ENCODE results near the gene NPTX2. TPM values are rescaled to one million over a fixed set of nuclear protein-coding genes. Genes with fewer than 3 reads are reported as not detected.
A peak's percentile ranks its signal among the peaks of the same experiment; 100 is the strongest.

The NPTX2 gene
- total and polyA plus RNA-seq, 2 of the 8 experiments (the other 6 are each of a cell fraction or from before 2014, with no cell fraction given), result 18.4 to 19.2 TPM

- no peak for TF ChIP-seq ASH2L (IDR thresholded peaks at IDR 0.05; ENCODE audit: low read length)
- no peak for TF ChIP-seq TCF12 (IDR thresholded peaks at IDR 0.05; ENCODE audit: low read depth, low read length)
- TF ChIP-seq CREB1 (IDR thresholded peaks at IDR 0.05), result peak; percentile 80
- no peak for TF ChIP-seq CHD2 (IDR thresholded peaks at IDR 0.05; ENCODE audit: low read length)
- TF ChIP-seq FOSL1 (IDR thresholded peaks at IDR 0.05; ENCODE audit: insufficient read depth, low read depth, low read length), result no peak
- TF ChIP-seq POLR2A (IDR thresholded peaks at IDR 0.05; ENCODE audit: control extremely low read depth in 1 of 2, low read depth in 2 of 2, low read length in 2 of 2), result peak in 1 of 2 experiments; percentile 92; a peak in 2 of 3 replicates
- TF ChIP-seq GTF2F1 (IDR thresholded peaks at IDR 0.05; ENCODE audit: borderline replicate concordance, low read depth, low read length), result no peak
- TF ChIP-seq SP2 (IDR thresholded peaks at IDR 0.05; ENCODE audit: low read length), result no peak
- TF ChIP-seq SUZ12 (IDR thresholded peaks at IDR 0.05; ENCODE audit: low read length), result no peak
- no peak for TF ChIP-seq RXRA (IDR thresholded peaks at IDR 0.05; ENCODE audit: insufficient read depth, low read depth, low read length)
- TF ChIP-seq SIRT6 (IDR thresholded peaks at IDR 0.05; ENCODE audit: low read length), result no peak
- TF ChIP-seq GABPA (IDR thresholded peaks at IDR 0.05; ENCODE audit: borderline replicate concordance, insufficient read depth, low read length), result no peak
- no peak; a peak in 1 of 3 replicates for TF ChIP-seq EP300 (IDR thresholded peaks at IDR 0.05; ENCODE audit: borderline replicate concordance in 1 of 2, low read depth in 2 of 2, low read length in 2 of 2)
- peak; percentile 73 for TF ChIP-seq TAF7 (optimal IDR thresholded peaks at IDR 0.05; ENCODE audit: borderline replicate concordance, low read depth, low read length)
- TF ChIP-seq USF2 (IDR thresholded peaks at IDR 0.05; ENCODE audit: low read length), result no peak
- no peak for TF ChIP-seq ATF2 (IDR thresholded peaks at IDR 0.05; ENCODE audit: low read length)
- no peak for TF ChIP-seq BRCA1 (IDR thresholded peaks at IDR 0.05; ENCODE audit: low read depth, low read length)
- no peak for TF ChIP-seq KDM5A (IDR thresholded peaks at IDR 0.05; ENCODE audit: low read length)
- TF ChIP-seq MAFK (IDR thresholded peaks at IDR 0.05; ENCODE audit: low read depth, low read length), result no peak
- 0 out of 2 replicates have a peak, but pooled peaks have one; percentile 58 for TF ChIP-seq RBBP5 (IDR thresholded peaks at IDR 0.05; ENCODE audit: borderline replicate concordance, low read depth, low read length)
- TF ChIP-seq BCL11A (IDR thresholded peaks at IDR 0.05; ENCODE audit: low read depth in 2 of 2, low read length in 2 of 2), result no peak
These were observed at the start of gene NPTX2 (continued) for GRCh38 chr7:98617051-98617959.
